ENCODE data around the gene SLC50A1. TPM values are rescaled to one million over a fixed set of nuclear protein-coding genes. Genes with fewer than 3 reads are reported as not detected.
A peak's percentile ranks its signal among the peaks of the same experiment; 100 is the strongest.

Gene SLC50A1
- total and polyA plus RNA-seq, 9 of the 15 experiments (the other 6 are each of a cell fraction or from before 2014, with no cell fraction given): 46.5 to 132 (median 91.9) TPM

GRCh38 chr1:155135415-155136028, at the start of gene SLC50A1 (continued):
- TF ChIP-seq, protein P1, sequence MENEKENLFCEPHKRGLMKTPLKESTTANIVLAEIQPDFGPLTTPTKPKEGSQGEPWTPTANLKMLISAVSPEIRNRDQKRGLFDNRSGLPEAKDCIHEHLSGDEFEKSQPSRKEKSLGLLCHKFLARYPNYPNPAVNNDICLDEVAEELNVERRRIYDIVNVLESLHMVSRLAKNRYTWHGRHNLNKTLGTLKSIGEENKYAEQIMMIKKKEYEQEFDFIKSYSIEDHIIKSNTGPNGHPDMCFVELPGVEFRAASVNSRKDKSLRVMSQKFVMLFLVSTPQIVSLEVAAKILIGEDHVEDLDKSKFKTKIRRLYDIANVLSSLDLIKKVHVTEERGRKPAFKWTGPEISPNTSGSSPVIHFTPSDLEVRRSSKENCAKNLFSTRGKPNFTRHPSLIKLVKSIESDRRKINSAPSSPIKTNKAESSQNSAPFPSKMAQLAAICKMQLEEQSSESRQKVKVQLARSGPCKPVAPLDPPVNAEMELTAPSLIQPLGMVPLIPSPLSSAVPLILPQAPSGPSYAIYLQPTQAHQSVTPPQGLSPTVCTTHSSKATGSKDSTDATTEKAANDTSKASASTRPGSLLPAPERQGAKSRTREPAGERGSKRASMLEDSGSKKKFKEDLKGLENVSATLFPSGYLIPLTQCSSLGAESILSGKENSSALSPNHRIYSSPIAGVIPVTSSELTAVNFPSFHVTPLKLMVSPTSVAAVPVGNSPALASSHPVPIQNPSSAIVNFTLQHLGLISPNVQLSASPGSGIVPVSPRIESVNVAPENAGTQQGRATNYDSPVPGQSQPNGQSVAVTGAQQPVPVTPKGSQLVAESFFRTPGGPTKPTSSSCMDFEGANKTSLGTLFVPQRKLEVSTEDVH (IDR thresholded peaks at IDR 0.05; ENCODE audit: low read depth, partially characterized antibody): peak; percentile 42
- TF ChIP-seq SP1 (CRISPR knock-in tag; IDR thresholded peaks at IDR 0.05) (peak; percentile 87), ZMIZ1 (IDR thresholded peaks at IDR 0.05; ENCODE audit: low read depth in 2 of 2, low read length in 2 of 2) (no peak), NR2C1 (IDR thresholded peaks at IDR 0.05) (peak; percentile 80), NR2C1 (tag; IDR thresholded peaks at IDR 0.05) (peak; percentile 83), SNIP1 (IDR thresholded peaks at IDR 0.05; ENCODE audit: low read depth) (no peak), SRSF7 (optimal IDR thresholded peaks at IDR 0.05; ENCODE audit: low read depth, low read length) (no peak), RBM22 (IDR thresholded peaks at IDR 0.05; ENCODE audit: low read depth, low read length, poor library complexity, severe bottlenecking) (peak; percentile 61), FOXK2 (conservative IDR thresholded peaks at IDR 0.05 in 1 of 2, IDR thresholded peaks at IDR 0.05 in 1 of 2; ENCODE audit: low read depth in 2 of 2) (peak in 1 of 2 experiments; percentile 1; a peak in 1 of 4 replicates), CBX3 (IDR thresholded peaks at IDR 0.05; ENCODE audit: borderline replicate concordance in 1 of 2, low read length in 2 of 2) (peak in 1 of 2 experiments; percentile 41; a peak in 1 of 3 replicates), SETDB1 (IDR thresholded peaks at IDR 0.05; ENCODE audit: low read length) (no peak), TAF9B (IDR thresholded peaks at IDR 0.05; ENCODE audit: partially characterized antibody) (peak; percentile 80), FOXM1 (IDR thresholded peaks at IDR 0.05; ENCODE audit: low read depth) (no peak), FOXM1 (CRISPR knock-in tag; IDR thresholded peaks at IDR 0.05; ENCODE audit: low read depth) (0 out of 2 replicates have a peak, but pooled peaks have one; percentile 56), ETV5 (CRISPR knock-in tag; IDR thresholded peaks at IDR 0.05; ENCODE audit: low read depth) (peak; percentile 87)
- TF ChIP-seq, protein P2, sequence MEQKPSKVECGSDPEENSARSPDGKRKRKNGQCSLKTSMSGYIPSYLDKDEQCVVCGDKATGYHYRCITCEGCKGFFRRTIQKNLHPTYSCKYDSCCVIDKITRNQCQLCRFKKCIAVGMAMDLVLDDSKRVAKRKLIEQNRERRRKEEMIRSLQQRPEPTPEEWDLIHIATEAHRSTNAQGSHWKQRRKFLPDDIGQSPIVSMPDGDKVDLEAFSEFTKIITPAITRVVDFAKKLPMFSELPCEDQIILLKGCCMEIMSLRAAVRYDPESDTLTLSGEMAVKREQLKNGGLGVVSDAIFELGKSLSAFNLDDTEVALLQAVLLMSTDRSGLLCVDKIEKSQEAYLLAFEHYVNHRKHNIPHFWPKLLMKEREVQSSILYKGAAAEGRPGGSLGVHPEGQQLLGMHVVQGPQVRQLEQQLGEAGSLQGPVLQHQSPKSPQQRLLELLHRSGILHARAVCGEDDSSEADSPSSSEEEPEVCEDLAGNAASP (IDR thresholded peaks at IDR 0.05): no peak
- TF ChIP-seq, protein P3, sequence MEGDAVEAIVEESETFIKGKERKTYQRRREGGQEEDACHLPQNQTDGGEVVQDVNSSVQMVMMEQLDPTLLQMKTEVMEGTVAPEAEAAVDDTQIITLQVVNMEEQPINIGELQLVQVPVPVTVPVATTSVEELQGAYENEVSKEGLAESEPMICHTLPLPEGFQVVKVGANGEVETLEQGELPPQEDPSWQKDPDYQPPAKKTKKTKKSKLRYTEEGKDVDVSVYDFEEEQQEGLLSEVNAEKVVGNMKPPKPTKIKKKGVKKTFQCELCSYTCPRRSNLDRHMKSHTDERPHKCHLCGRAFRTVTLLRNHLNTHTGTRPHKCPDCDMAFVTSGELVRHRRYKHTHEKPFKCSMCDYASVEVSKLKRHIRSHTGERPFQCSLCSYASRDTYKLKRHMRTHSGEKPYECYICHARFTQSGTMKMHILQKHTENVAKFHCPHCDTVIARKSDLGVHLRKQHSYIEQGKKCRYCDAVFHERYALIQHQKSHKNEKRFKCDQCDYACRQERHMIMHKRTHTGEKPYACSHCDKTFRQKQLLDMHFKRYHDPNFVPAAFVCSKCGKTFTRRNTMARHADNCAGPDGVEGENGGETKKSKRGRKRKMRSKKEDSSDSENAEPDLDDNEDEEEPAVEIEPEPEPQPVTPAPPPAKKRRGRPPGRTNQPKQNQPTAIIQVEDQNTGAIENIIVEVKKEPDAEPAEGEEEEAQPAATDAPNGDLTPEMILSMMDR (IDR thresholded peaks at IDR 0.05 in 2 of 3, conservative IDR thresholded peaks at IDR 0.05 in 1 of 3; ENCODE audit: insufficient read depth in 2 of 3, low read depth in 1 of 3, low read length in 3 of 3): peak; percentile 23 to 37 (median 31); a peak in 4 of 6 replicates

Measured in K562 (cell line).